Spleen (tissue), 11 donors: Measurements from ENCODE around the gene PAQR8. TPM values are rescaled to one million over a fixed set of nuclear protein-coding genes. Genes with fewer than 3 reads are reported as not detected.

Experiments
- DNase-seq: peaks from one replicate; pipeline ENCODE4 v3.0.0-alpha.2; 2020
- H3K27ac ChIP-seq, 8 donors: fragments of 200-600 bp; sonication (generic) in 7 of 8; 1 replicate in 4 of 8; 2 replicates in 4 of 8; pipeline versions ENCODE4 v1.5.0 to v1.8.0; 2016 to 2021; ENCODE audit warnings: inconsistent platforms in 4 of 8, mild to moderate bottlenecking in 4 of 8, moderate library complexity in 1 of 8
- H3K27me3 ChIP-seq, 7 donors: fragments of 200-600 bp; sonication (generic) in 6 of 7; replicated peaks in 1 of 7; 1 replicate in 4 of 7; 2 replicates in 3 of 7; pipeline versions ENCODE4 v1.5.0 to v1.8.0; 2016 to 2021; ENCODE audit warnings: inconsistent platforms in 3 of 7, mild to moderate bottlenecking in 1 of 7
- H3K36me3 ChIP-seq, 6 donors: fragments of 200-600 bp; sonication (generic) in 5 of 6; 1 replicate in 4 of 6; 2 replicates in 2 of 6; pipeline versions ENCODE4 v1.5.0 to v1.8.0; 2016 to 2021; ENCODE audit warnings: inconsistent platforms in 2 of 6
- H3K4me1 ChIP-seq, 6 donors: fragments of 200-600 bp; sonication (generic) in 5 of 6; 1 replicate in 3 of 6; 2 replicates in 3 of 6; pipeline versions ENCODE4 v1.5.0 to v1.8.0; 2016 to 2021; ENCODE audit warnings: inconsistent platforms in 3 of 6
- H3K4me3 ChIP-seq, 8 donors: fragments of 200-600 bp; sonication (generic) in 7 of 8; 1 replicate in 4 of 8; 2 replicates in 4 of 8; pipeline versions ENCODE4 v1.5.0 to v1.8.0; 2016 to 2021; ENCODE audit warnings: inconsistent platforms in 4 of 8, mild to moderate bottlenecking in 4 of 8, moderate library complexity in 2 of 8
- H3K9me3 ChIP-seq, 8 donors: fragments of 200-600 bp; sonication (generic) in 7 of 8; 1 replicate in 4 of 8; 2 replicates in 4 of 8; pipeline versions ENCODE4 v1.5.0 to v1.8.0; 2016 to 2021; ENCODE audit warnings: inconsistent platforms in 4 of 8
- POLR2A ChIP-seq, 3 donors: fragments of 450-650 bp; IDR thresholded peaks; one replicate each; pipeline ENCODE4 v1.5.1; 2017; ENCODE audit warnings: antibody characterized with exemption in 3 of 3, mild to moderate bottlenecking in 1 of 3
- POLR2AphosphoS5 ChIP-seq, 3 donors: sonication (generic); formaldehyde crosslinking; IDR thresholded peaks; one replicate each; pipeline ENCODE4 v1.5.1; 2017; ENCODE audit warnings: antibody characterized with exemption in 3 of 3
- WGBS, 5 donors: extraction: QIAGEN DNeasy Blood & Tissue Kit in 3 of 5; methylation state at CpG; one replicate each; pipeline versions ENCODE4 v1.1.5 to v1.1.7; 2013 to 2018; 5-methylcytosine and 5-hydroxymethylcytosine counted together
- intact Hi-C: fragments of 100-400 bp; cut with DNase I; formaldehyde crosslinking; loops from one replicate; pipeline ENCODE4 v1.15.0; 2023; ENCODE audit warnings: low total_unique reads
- polyA plus RNA-seq, 3 donors: library from polyadenylated mRNA; stranded (reverse); fragments of 200-250 nt; gene quantifications; one replicate each; pipeline ENCODE4 v1.2.1, GENCODE V29; 2013
- total RNA-seq, 7 donors: library from RNA; depleted of rRNA in 3 of 7; stranded (reverse); fragments of >200 nt in 3 of 7; fragmentation: NEBNext Ultra II Directional in 4 of 7; extraction: Animal tissue kit (Norgen Biotek cat#: 25700) in 4 of 7; gene quantifications; one replicate each; pipeline versions ENCODE4 v1.1.0 to v1.2.1, GENCODE V29; 2016 to 2021
- TF ChIP-seq, protein P1 (sequence below), 11 experiments: fragments of 200-600 bp in 7 of 11; fragments of 450-650 bp in 4 of 11; sonication (generic) in 4 of 11; IDR thresholded peaks in 8 of 11; conservative IDR thresholded peaks in 3 of 11; 1 replicate in 7 of 11; 2 replicates in 4 of 11; pipeline versions ENCODE4 v1.4.0 to v1.8.0; 2016 to 2021; ENCODE audit warnings: antibody characterized with exemption in 11 of 11, inconsistent platforms in 4 of 11, mild to moderate bottlenecking in 1 of 11
- donor health status: healthy with polysubstance abuse.
- donor health status: DM: no; HTN: no; CAD: no; lungs with moderate emphysema.
- donor health status: DM: no; HTN: no; CAD: no.
- donor health status: Bipolar disorder and iron deficiency.
- donor health status: healthy.
- donor health status: DM: no; HTN: no; CAD: no.
- donor health status: DM: yes; HTN: yes; CAD: no.

The PAQR8 gene
- total and polyA plus RNA-seq, 10 donors, result 3.5 to 13.3 (median 9.7) TPM

DNA sequence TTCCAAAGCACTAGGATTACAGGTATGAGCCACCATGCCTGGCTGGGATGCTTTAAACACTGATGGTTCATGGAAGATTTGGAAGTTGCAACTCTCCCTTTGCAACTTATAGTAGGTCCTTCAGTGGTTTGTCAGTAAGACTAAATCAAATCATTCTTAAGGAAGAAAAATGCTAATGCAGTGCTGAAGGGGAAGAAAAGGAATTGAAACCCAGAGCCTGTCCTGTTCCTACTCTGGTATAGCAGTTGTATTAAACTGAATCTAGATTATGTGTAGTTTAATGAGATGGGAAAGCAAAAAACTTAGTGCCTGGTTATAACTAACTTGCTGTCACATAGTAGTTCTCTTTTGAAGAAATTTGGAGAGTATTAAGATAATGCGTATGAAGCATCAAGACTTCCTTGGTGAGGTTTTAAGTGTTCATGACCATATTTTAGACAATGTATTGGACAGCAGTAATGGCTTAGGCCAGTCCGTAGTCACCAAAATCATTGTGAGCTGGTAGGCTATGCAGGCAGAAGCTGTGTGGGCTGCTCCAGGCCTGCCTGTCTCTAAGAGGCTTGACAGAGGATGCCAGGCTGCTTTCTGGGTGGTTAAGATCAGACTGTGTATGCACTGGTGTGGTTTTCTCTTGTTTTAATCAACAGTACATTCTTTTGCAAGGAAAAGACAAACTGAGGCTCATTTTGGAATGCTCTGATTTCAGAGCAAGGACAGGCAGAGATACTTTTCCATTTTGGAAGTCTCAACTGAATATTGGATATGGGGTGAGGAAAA, 14.0 kb downstream of the PAQR8 start:
- DNase-seq, result no peak

DNA sequence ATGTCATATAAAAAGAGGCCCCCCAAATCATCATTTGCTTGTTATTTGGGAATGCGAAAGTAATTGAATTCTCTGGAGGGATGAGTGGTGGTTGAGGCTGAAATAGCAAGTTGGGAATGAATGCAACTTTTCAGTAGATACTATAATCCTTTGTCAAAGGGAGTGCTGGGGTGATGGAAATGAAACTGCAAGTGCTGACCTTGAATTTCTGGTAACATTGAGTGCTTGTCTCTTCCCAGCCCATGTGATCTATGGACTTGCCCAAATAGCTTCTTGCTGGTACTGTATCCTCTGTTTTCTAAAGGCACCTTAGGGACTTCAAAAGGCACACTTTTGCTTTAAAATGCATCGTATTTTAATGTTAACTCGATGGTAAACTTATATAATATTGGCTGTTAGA, 14.8 kb downstream of the PAQR8 start:
- TF ChIP-seq POLR2A (IDR thresholded peaks at IDR 0.05) (no peak), POLR2AphosphoS5 (IDR thresholded peaks at IDR 0.05) (no peak)
- TF ChIP-seq, protein P1, sequence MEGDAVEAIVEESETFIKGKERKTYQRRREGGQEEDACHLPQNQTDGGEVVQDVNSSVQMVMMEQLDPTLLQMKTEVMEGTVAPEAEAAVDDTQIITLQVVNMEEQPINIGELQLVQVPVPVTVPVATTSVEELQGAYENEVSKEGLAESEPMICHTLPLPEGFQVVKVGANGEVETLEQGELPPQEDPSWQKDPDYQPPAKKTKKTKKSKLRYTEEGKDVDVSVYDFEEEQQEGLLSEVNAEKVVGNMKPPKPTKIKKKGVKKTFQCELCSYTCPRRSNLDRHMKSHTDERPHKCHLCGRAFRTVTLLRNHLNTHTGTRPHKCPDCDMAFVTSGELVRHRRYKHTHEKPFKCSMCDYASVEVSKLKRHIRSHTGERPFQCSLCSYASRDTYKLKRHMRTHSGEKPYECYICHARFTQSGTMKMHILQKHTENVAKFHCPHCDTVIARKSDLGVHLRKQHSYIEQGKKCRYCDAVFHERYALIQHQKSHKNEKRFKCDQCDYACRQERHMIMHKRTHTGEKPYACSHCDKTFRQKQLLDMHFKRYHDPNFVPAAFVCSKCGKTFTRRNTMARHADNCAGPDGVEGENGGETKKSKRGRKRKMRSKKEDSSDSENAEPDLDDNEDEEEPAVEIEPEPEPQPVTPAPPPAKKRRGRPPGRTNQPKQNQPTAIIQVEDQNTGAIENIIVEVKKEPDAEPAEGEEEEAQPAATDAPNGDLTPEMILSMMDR (IDR thresholded peaks at IDR 0.05 in 8 of 11, conservative IDR thresholded peaks at IDR 0.05 in 3 of 11), result no peak
- Histone ChIP-seq H3K4me3 (no peak overlapping the region), H3K4me1 (peaks cover 0 to 47% (median 32%) of the 10 kb centered on the region in 6 donors), H3K9me3 (peaks cover 0 to 3% (median 0%) of the 10 kb centered on the region in 8 donors), H3K27ac (peak overlapping the region in 2 of 8 donors; percentile 44 to 63), H3K36me3 (peaks cover 0 to 17% (median 0%) of the 10 kb centered on the region in 6 donors), H3K27me3 (no peaks in the 10 kb centered on the region)
- intact Hi-C loops, result no loop called here
- DNase-seq, result no peak
- 86 to 91% (median 88%) methylated on average over 3 of the region's 3 CpGs for WGBS, 5 donors

More for the DNA sequence above, 14.0 kb downstream of the PAQR8 start:
- Histone ChIP-seq H3K4me1 (peaks cover 0 to 50% (median 32%) of the 10 kb centered on the region in 6 donors), H3K36me3 (peaks cover 0 to 13% (median 0%) of the 10 kb centered on the region in 6 donors), H3K4me3 (no peak overlapping the region), H3K27me3 (no peaks in the 10 kb centered on the region), H3K27ac (peak overlapping the region in 3 of 8 donors; percentile 10 to 62 (median 18)), H3K9me3 (peaks cover 0 to 3% (median 0%) of the 10 kb centered on the region in 8 donors)
- 62 to 94% (median 86%) methylated on average over 2 of the region's 2 CpGs for WGBS, 5 donors
- intact Hi-C loops, result no loop called here
- no peak for TF ChIP-seq POLR2AphosphoS5 (IDR thresholded peaks at IDR 0.05)
- TF ChIP-seq, protein P1 (IDR thresholded peaks at IDR 0.05 in 8 of 11, conservative IDR thresholded peaks at IDR 0.05 in 3 of 11), result no peak
- no peak for TF ChIP-seq POLR2A (IDR thresholded peaks at IDR 0.05)

DNA sequence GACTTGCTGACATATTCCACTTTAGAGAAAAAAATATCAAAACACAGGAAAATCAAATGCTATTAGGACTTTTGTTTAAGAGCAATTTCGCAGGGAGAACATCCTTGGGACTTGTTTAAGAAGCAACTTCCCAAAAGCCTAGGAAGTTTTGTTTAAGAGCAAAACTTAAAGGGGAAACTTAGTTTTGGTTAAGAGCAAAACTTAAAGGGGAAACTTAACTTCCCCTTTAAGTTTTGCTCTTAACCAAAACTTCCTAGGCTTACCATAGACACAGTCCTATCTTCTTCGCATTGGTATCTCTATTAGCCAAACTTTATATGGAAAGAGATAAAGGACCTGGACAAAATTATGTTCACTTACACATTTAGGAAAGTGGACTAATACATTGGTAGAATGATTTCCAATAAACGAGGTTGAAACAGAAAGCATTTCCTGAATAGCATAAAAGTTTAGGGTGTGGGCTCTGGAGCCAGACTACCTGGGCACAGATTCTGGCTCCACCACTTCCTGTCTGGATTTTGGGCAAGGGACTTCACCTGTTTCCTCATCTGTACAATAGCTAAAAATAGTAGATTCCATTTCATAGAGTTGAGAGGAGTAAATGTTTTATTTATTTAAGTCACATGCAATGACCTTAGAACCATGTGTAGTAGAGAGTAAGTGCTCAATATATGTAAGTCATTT, 15.7 kb downstream of the PAQR8 start:
- DNase-seq, result no peak
- no peak for TF ChIP-seq POLR2A (IDR thresholded peaks at IDR 0.05)
- TF ChIP-seq POLR2AphosphoS5 (IDR thresholded peaks at IDR 0.05), result no peak
- TF ChIP-seq, protein P1 (IDR thresholded peaks at IDR 0.05 in 8 of 11, conservative IDR thresholded peaks at IDR 0.05 in 3 of 11), result no peak
- H3K4me1 ChIP-seq, result peaks cover 0 to 44% (median 32%) of the 10 kb centered on the region in 6 donors
- peak overlapping the region in 5 of 8 donors; percentile 7 to 63 (median 38) for H3K27ac ChIP-seq
- intact Hi-C loops, result no loop called here
- peaks cover 0 to 3% (median 0%) of the 10 kb centered on the region in 8 donors for H3K9me3 ChIP-seq
- H3K27me3 ChIP-seq, result no peaks in the 10 kb centered on the region
- peaks cover 0 to 17% (median 0%) of the 10 kb centered on the region in 6 donors for H3K36me3 ChIP-seq
- WGBS, 5 donors, result 22 to 39% (median 25%) methylated on average over 3 of the region's 3 CpGs
- no peak overlapping the region for H3K4me3 ChIP-seq

DNA sequence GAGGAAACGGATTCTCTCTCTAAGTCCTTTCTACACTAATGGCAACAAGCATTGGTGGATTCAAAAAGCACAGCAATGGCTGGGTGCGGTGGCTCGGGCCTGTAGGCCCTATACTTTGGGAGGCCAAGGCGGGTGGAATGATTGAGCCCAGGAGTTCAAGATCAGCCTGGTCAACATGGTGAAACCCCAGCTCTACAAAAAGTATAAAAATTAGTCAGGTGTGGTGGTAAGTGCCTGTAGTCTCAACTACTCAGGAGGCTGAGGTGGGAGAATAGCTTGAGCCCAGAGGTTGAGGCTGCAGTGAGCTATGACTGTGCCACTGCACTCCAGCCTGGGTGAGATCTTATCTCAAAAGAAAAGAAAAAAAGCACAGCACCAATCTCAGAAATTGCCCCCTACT, 19.3 kb downstream of the PAQR8 start:
- intact Hi-C loops, result no loop called here
- TF ChIP-seq POLR2AphosphoS5 (IDR thresholded peaks at IDR 0.05), result no peak
- TF ChIP-seq, protein P1 (IDR thresholded peaks at IDR 0.05 in 8 of 11, conservative IDR thresholded peaks at IDR 0.05 in 3 of 11), result no peak
- TF ChIP-seq POLR2A (IDR thresholded peaks at IDR 0.05), result no peak
- Histone ChIP-seq H3K27me3 (no peaks in the 10 kb centered on the region), H3K4me3 (no peak overlapping the region), H3K27ac (no peak overlapping the region), H3K9me3 (no peaks in the 10 kb centered on the region), H3K36me3 (peaks cover 0 to 17% (median 0%) of the 10 kb centered on the region in 6 donors), H3K4me1 (peaks cover 0 to 28% (median 21%) of the 10 kb centered on the region in 6 donors)
- no peak for DNase-seq
- WGBS, 5 donors, result 86 to 95% (median 91%) methylated on average over 4 of the region's 4 CpGs
